ENCODE results near the gene CCDC106.
A peak's percentile ranks its signal among the peaks of the same experiment; 100 is the strongest.

Gene CCDC106

GRCh38 chr19:55638864-55639359, 9.1 kb upstream of the CCDC106 start:
- peak; percentile 47 to 61 for DNase-seq

- peak; percentile 42 to 47 for DNase-seq
These were observed 7.9 kb upstream of the CCDC106 start for GRCh38 chr19:55640043-55640576.

GRCh38 chr19:55640577-55641425, 7.2 kb upstream of the CCDC106 start, which contains the start of gene ZNF580:
Gene ZNF580, plus strand, starts transcription at chr19:55641002. Its CDS starts 1,507 bp downstream, at chr19:55642509.
- peak in 1 of 2 donors; percentile 59 for DNase-seq

- no peak for DNase-seq
These were observed 6.4 kb upstream of the CCDC106 start for GRCh38 chr19:55641426-55642152.

- no peak for DNase-seq
These were observed 5.6 kb upstream of the CCDC106 start for GRCh38 chr19:55642153-55643002.

- DNase-seq: peak; percentile 57 to 87
These were observed 4.8 kb upstream of the CCDC106 start, which contains the start of gene ZNF581 for GRCh38 chr19:55643003-55643886. Gene ZNF581, plus strand, starts transcription at chr19:55643649. Its CDS starts 923 bp downstream, at chr19:55644572.

- DNase-seq: no peak
These were observed 4.2 kb upstream of the CCDC106 start for GRCh38 chr19:55643887-55644176.

GRCh38 chr19:55644191-55644833, 3.7 kb upstream of the CCDC106 start:
- DNase-seq: no peak

GRCh38 chr19:55644842-55645511, 3.0 kb upstream of the CCDC106 start:
- DNase-seq: no peak

GRCh38 chr19:55645512-55645881, 2.5 kb upstream of the CCDC106 start:
- no peak for DNase-seq

GRCh38 chr19:55646889-55647731, 902 bp upstream of the CCDC106 start:
- no peak for DNase-seq

GRCh38 chr19:55648585-55649267, 714 bp downstream of the CCDC106 start:
- DNase-seq: no peak

- no peak for DNase-seq
These were observed 1.5 kb downstream of the CCDC106 start for GRCh38 chr19:55649268-55650125.

GRCh38 chr19:55650126-55650557, 2.1 kb downstream of the CCDC106 start:
- DNase-seq: no peak

GRCh38 chr19:55650602-55651230, 2.7 kb downstream of the CCDC106 start:
- no peak for DNase-seq

GRCh38 chr19:55651236-55651635, 3.2 kb downstream of the CCDC106 start:
- DNase-seq: no peak
